Activated CD8-positive, alpha-beta memory T cell treated with anti-CD3 and anti-CD28 coated beads for 1 hour (primary cell): ENCODE results near the gene HLA-DPA1.
"Not testable (repeated sequence)": the region's sequence is repeated elsewhere in the genome, so short reads cannot be mapped to it uniquely, and the experiment has no call there.

Source experiments
- DNase-seq, 2 donors: peaks; one replicate each; pipeline ENCODE4 v3.0.0-alpha.2; 2020; ENCODE audit warnings: low read depth in 1 of 2; ENCODE audit errors: extremely low read depth in 1 of 2

The HLA-DPA1 gene

GRCh38 chr6:33073431-33073871 is at the start of gene HLA-DPA1:
Gene HLA-DPA1, minus strand, starts transcription at chr6:33073649.
- no peak for DNase-seq

- no peak for DNase-seq
Observed at GRCh38 chr6:33123181-33123580, 49.7 kb upstream of the HLA-DPA1 start.

- DNase-seq: no peak
Observed at GRCh38 chr6:33120001-33120400, 46.6 kb upstream of the HLA-DPA1 start.

- no peak for DNase-seq
Observed at GRCh38 chr6:33118525-33119123, 45.2 kb upstream of the HLA-DPA1 start.

- DNase-seq: no peak
Observed at GRCh38 chr6:33117811-33118277, 44.4 kb upstream of the HLA-DPA1 start.

- DNase-seq: no peak
Observed at GRCh38 chr6:33116841-33117711, 43.6 kb upstream of the HLA-DPA1 start.

GRCh38 chr6:33116417-33116816 is 43.0 kb upstream of the HLA-DPA1 start:
- DNase-seq: no peak

- no peak for DNase-seq
Observed at GRCh38 chr6:33114406-33114805, 41.0 kb upstream of the HLA-DPA1 start.

GRCh38 chr6:33113755-33114154 is 40.3 kb upstream of the HLA-DPA1 start:
- DNase-seq: no peak

GRCh38 chr6:33112148-33112547 is 38.7 kb upstream of the HLA-DPA1 start:
- no peak for DNase-seq

GRCh38 chr6:33108307-33108706 is 34.9 kb upstream of the HLA-DPA1 start:
- DNase-seq: no peak

GRCh38 chr6:33107641-33108040 is 34.2 kb upstream of the HLA-DPA1 start:
- DNase-seq: no peak

GRCh38 chr6:33105916-33106871 is 32.7 kb upstream of the HLA-DPA1 start:
- DNase-seq: no peak

GRCh38 chr6:33105386-33105785 is 31.9 kb upstream of the HLA-DPA1 start:
- no peak for DNase-seq

- no peak for DNase-seq
Observed at GRCh38 chr6:33104887-33105286, 31.4 kb upstream of the HLA-DPA1 start.

GRCh38 chr6:33103776-33104175 is 30.3 kb upstream of the HLA-DPA1 start:
- DNase-seq: no peak

- DNase-seq: not testable (repeated sequence)
Observed at GRCh38 chr6:33101121-33101737, 27.8 kb upstream of the HLA-DPA1 start.

GRCh38 chr6:33095681-33096080 is 22.2 kb upstream of the HLA-DPA1 start:
- no peak for DNase-seq

GRCh38 chr6:33093855-33094254 is 20.4 kb upstream of the HLA-DPA1 start:
- DNase-seq: no peak

- DNase-seq: no peak
Observed at GRCh38 chr6:33092385-33092784, 18.9 kb upstream of the HLA-DPA1 start.

- peak in 1 of 2 donors; percentile 39 for DNase-seq
Observed at GRCh38 chr6:33091957-33092356, 18.5 kb upstream of the HLA-DPA1 start.
